Activated naive CD8-positive, alpha-beta T cell (primary cell): ENCODE results near the gene GNAI1.

Source experiments
- H3K27ac Mint-ChIP-seq: one replicate; pipeline ENCODE4 v1.8.0; 2021; ENCODE audit warnings: mixed read lengths
- H3K27me3 Mint-ChIP-seq: one replicate; pipeline ENCODE4 v1.8.0; 2021; ENCODE audit warnings: mixed read lengths
- H3K36me3 Mint-ChIP-seq: one replicate; pipeline ENCODE4 v1.8.0; 2021; ENCODE audit warnings: mixed read lengths
- H3K4me1 Mint-ChIP-seq: one replicate; pipeline ENCODE4 v1.8.0; 2021; ENCODE audit warnings: low read depth, mixed read lengths
- H3K4me3 Mint-ChIP-seq: one replicate; pipeline ENCODE4 v1.8.0; 2021; ENCODE audit warnings: mild to moderate bottlenecking, mixed read lengths
- H3K9me3 Mint-ChIP-seq: one replicate; pipeline ENCODE4 v1.8.0; 2021; ENCODE audit warnings: low read depth, mixed read lengths

GNAI1 gene

DNA sequence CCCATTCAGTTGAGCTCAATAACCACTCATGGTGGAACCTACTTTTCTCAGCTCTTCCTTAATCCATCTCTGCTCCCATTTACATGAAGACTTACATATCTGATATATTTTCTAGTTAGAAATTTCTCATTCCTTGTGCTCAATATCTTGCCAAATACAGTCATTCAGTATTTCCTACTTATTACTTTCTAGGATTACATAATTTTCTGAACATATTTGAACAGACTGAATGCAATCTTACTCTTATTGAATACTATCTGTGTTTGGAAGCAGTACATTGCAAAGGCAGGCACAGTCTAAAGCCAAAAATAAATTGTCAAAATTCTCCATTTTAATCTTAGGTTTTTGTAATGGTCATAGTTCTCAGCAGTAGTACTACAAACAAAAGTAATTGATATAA is 126.0 kb downstream of the GNAI1 start:
- H3K4me3 Mint-ChIP-seq: no peak overlapping the region
- H3K36me3 Mint-ChIP-seq: no peaks in the 10 kb centered on the region
- no peaks in the 10 kb centered on the region for H3K27me3 Mint-ChIP-seq
- no peak overlapping the region for H3K27ac Mint-ChIP-seq
- no peaks in the 10 kb centered on the region for H3K4me1 Mint-ChIP-seq
- H3K9me3 Mint-ChIP-seq: no peaks in the 10 kb centered on the region

DNA sequence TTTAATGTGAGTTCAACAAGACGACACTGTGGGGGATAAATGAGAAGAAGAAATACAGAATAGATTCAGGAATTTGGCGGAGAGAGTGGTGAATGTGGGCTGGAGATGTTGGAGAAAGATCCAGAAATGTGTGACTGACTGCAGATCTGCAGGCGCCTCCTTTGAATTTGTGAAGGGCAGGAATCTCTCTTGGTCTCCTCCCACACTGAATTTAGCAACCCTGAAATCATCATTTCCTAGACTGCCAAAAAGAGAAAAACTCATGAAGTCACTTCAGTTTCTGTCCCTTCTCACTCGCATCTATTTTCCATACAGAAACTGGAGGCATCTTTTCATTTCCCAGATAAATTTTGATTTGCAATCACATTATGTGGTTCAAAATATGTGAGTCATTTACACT is 128.7 kb downstream of the GNAI1 start:
- Mint-ChIP-seq H3K4me1 (no peaks in the 10 kb centered on the region), H3K9me3 (no peaks in the 10 kb centered on the region), H3K36me3 (no peaks in the 10 kb centered on the region), H3K4me3 (no peak overlapping the region), H3K27me3 (no peaks in the 10 kb centered on the region), H3K27ac (no peak overlapping the region)

DNA sequence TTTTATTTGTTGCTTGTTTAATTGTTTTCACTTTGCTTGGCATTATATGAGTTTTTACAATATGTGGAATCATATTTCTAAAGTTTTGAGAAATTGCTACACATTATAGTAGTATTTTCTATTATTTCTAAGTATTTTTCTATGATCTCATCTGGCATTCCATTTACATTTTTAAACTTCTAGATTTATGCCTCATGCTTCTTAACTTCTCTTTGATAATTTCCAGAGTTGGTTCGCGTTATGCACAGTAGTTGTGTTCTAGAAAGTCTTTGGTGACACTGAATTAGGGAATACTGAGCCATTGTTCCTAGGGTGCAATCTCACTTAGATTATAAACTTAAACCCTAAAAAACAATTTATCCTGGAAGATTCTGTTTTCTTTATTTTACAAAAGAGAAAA is 129.2 kb downstream of the GNAI1 start:
- H3K27ac Mint-ChIP-seq: no peak overlapping the region
- H3K4me1 Mint-ChIP-seq: no peaks in the 10 kb centered on the region
- H3K9me3 Mint-ChIP-seq: no peaks in the 10 kb centered on the region
- H3K36me3 Mint-ChIP-seq: no peaks in the 10 kb centered on the region
- H3K27me3 Mint-ChIP-seq: no peaks in the 10 kb centered on the region
- H3K4me3 Mint-ChIP-seq: no peak overlapping the region

GRCh38 chr7:80264769-80265495 is 130.3 kb downstream of the GNAI1 start:
- Mint-ChIP-seq H3K9me3 (no peaks in the 10 kb centered on the region), H3K27ac (no peak overlapping the region), H3K4me1 (no peaks in the 10 kb centered on the region), H3K27me3 (no peaks in the 10 kb centered on the region), H3K4me3 (no peak overlapping the region), H3K36me3 (no peaks in the 10 kb centered on the region)

DNA sequence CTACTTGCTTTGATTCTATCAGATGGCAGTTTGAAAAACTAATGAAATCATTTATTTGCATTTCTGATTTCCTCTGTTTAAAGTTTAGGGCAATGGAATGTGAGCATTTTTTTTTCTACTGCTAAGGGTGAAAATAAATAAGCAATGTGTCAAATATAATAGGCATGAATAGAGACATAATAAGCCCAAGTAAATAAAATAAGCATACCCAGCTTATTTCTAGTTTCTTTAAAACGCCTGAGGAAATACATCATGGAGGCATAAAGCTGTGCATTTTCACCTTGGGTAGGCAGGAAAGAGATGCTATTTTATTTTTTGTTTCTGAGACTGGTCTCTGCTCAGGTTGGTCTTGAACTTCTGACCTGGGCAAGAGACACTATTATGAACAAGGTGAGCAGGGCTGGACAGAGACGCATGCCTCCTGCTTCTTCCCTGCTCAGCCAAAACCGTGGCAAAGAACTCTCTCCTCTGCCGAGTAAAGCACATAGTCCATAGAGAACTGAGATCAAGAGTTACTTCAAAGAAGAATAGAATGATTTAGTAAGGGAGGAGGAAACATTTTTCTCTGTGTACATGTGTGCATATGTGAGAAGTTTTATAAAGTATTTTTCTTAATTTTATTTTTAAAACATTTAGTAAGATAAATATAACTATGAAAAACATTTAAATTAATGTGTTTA is 138.1 kb downstream of the GNAI1 start:
- no peaks in the 10 kb centered on the region for H3K4me1 Mint-ChIP-seq
- H3K9me3 Mint-ChIP-seq: no peaks in the 10 kb centered on the region
- no peak overlapping the region for H3K27ac Mint-ChIP-seq
- peaks cover 2% of the 10 kb centered on the region for H3K27me3 Mint-ChIP-seq
- H3K36me3 Mint-ChIP-seq: no peaks in the 10 kb centered on the region
- no peak overlapping the region for H3K4me3 Mint-ChIP-seq

- no peaks in the 10 kb centered on the region for H3K36me3 Mint-ChIP-seq
- no peaks in the 10 kb centered on the region for H3K4me1 Mint-ChIP-seq
- H3K9me3 Mint-ChIP-seq: no peaks in the 10 kb centered on the region
- H3K27ac Mint-ChIP-seq: no peak overlapping the region
- H3K4me3 Mint-ChIP-seq: no peak overlapping the region
- peaks cover 2% of the 10 kb centered on the region for H3K27me3 Mint-ChIP-seq
These were observed 138.7 kb downstream of the GNAI1 start for GRCh38 chr7:80273327-80273726.

GRCh38 chr7:80275192-80275605 is 140.6 kb downstream of the GNAI1 start:
- no peaks in the 10 kb centered on the region for H3K9me3 Mint-ChIP-seq
- H3K4me3 Mint-ChIP-seq: no peak overlapping the region
- peaks cover 2% of the 10 kb centered on the region for H3K27me3 Mint-ChIP-seq
- H3K36me3 Mint-ChIP-seq: no peaks in the 10 kb centered on the region
- no peak overlapping the region for H3K27ac Mint-ChIP-seq
- H3K4me1 Mint-ChIP-seq: no peaks in the 10 kb centered on the region
